HG02870 (cell line): Measurements from ENCODE around the gene VIL1.

Experiments used
- ATAC-seq: cut with Tn5 transposase; IDR thresholded peaks from one replicate; pipeline ENCODE4 v1.9.1; 2021; ENCODE audit warnings: mild to moderate bottlenecking, moderate library complexity; ENCODE audit not compliant: unreplicated experiment

Gene VIL1

GRCh38 chr2:218435003-218435982 is 16.4 kb downstream of the VIL1 start:
- ATAC-seq: no peak

GRCh38 chr2:218436992-218437391 is 18.1 kb downstream of the VIL1 start:
- no peak for ATAC-seq

GRCh38 chr2:218437969-218438368 is 19.0 kb downstream of the VIL1 start:
- no peak for ATAC-seq

- no peak for ATAC-seq
Observed at GRCh38 chr2:218438596-218438995, 19.7 kb downstream of the VIL1 start.

- ATAC-seq: no peak
Observed at GRCh38 chr2:218444692-218445357, 25.9 kb downstream of the VIL1 start.

GRCh38 chr2:218445602-218446001 is 26.7 kb downstream of the VIL1 start:
- ATAC-seq: no peak

- no peak for ATAC-seq
Observed at GRCh38 chr2:218446547-218446946, 27.6 kb downstream of the VIL1 start.

- ATAC-seq: no peak
Observed at GRCh38 chr2:218447072-218447471, 28.1 kb downstream of the VIL1 start.

GRCh38 chr2:218448934-218449333 is 30.0 kb downstream of the VIL1 start:
- ATAC-seq: no peak

GRCh38 chr2:218452079-218452478 is 33.2 kb downstream of the VIL1 start:
- ATAC-seq: no peak

GRCh38 chr2:218456849-218457248 is 37.9 kb downstream of the VIL1 start:
- no peak for ATAC-seq

GRCh38 chr2:218458598-218458997 is 39.7 kb downstream of the VIL1 start:
- no peak for ATAC-seq

GRCh38 chr2:218465987-218466633 is 47.2 kb downstream of the VIL1 start:
- ATAC-seq: no peak

- no peak for ATAC-seq
Observed at GRCh38 chr2:218470448-218470847, 51.5 kb downstream of the VIL1 start.

GRCh38 chr2:218471036-218471435 is 52.1 kb downstream of the VIL1 start:
- ATAC-seq: no peak

GRCh38 chr2:218471982-218472381 is 53.1 kb downstream of the VIL1 start:
- ATAC-seq: no peak

- ATAC-seq: no peak
Observed at GRCh38 chr2:218472988-218473387, 54.1 kb downstream of the VIL1 start.

GRCh38 chr2:218474527-218474926 is 55.6 kb downstream of the VIL1 start:
- no peak for ATAC-seq

GRCh38 chr2:218476676-218477075 is 57.8 kb downstream of the VIL1 start:
- no peak for ATAC-seq

GRCh38 chr2:218477247-218477646 is 58.3 kb downstream of the VIL1 start:
- no peak for ATAC-seq

- no peak for ATAC-seq
Observed at GRCh38 chr2:218478544-218478943, 59.6 kb downstream of the VIL1 start.

- ATAC-seq: no peak
Observed at GRCh38 chr2:218479595-218479994, 60.7 kb downstream of the VIL1 start.
